Stomach (tissue), 9 donors: ENCODE results near the gene DOCK2. TPM values are rescaled to one million over a fixed set of nuclear protein-coding genes. Genes with fewer than 3 reads are reported as not detected.

Experiments used
- DNase-seq, 2 donors: peaks; one replicate each; pipeline versions ENCODE4 v3.0.0 to v3.0.0-alpha.2; 2013 to 2019
- H3K27ac ChIP-seq, 5 donors: fragments of 200-600 bp in 4 of 5; sonication (generic) in 4 of 5; one replicate each; pipeline ENCODE4 v1.5.1; 2013 to 2019; ENCODE audit warnings: mild to moderate bottlenecking in 1 of 5, moderate library complexity in 1 of 5
- H3K27me3 ChIP-seq, 3 donors: fragments of 200-600 bp; sonication (generic); one replicate each; pipeline ENCODE4 v1.5.1; 2017 to 2019; ENCODE audit warnings: mixed run types in 1 of 3
- H3K36me3 ChIP-seq, 4 donors: fragments of 200-600 bp; sonication (generic); 1 replicate in 3 of 4; 2 replicates in 1 of 4; pipeline ENCODE4 v1.5.1; 2016 to 2019
- H3K4me1 ChIP-seq, 4 donors: fragments of 200-600 bp; sonication (generic); one replicate each; pipeline ENCODE4 v1.5.1; 2016 to 2019
- H3K4me3 ChIP-seq, 4 donors: fragments of 200-600 bp; sonication (generic) in 3 of 4; one replicate each; pipeline ENCODE4 v1.5.1; 2016 to 2019; ENCODE audit warnings: mild to moderate bottlenecking in 1 of 4
- H3K9me3 ChIP-seq, 4 donors: fragments of 200-600 bp; sonication (generic); one replicate each; pipeline ENCODE4 v1.5.1; 2016 to 2019
- EP300 ChIP-seq: sonication (generic); formaldehyde crosslinking; IDR thresholded peaks from one replicate; pipeline ENCODE4 v1.6.1; 2017; ENCODE audit warnings: antibody characterized with exemption
- POLR2A ChIP-seq, 4 donors: fragments of 450-650 bp; IDR thresholded peaks; one replicate each; pipeline ENCODE4 v1.6.1; 2016; ENCODE audit warnings: antibody characterized with exemption in 4 of 4, control low read depth in 2 of 4, mild to moderate bottlenecking in 1 of 4, moderate library complexity in 1 of 4
- POLR2AphosphoS5 ChIP-seq, 3 donors: sonication (generic); formaldehyde crosslinking; IDR thresholded peaks; one replicate each; pipeline ENCODE4 v1.6.1; 2016; ENCODE audit warnings: antibody characterized with exemption in 3 of 3
- WGBS, 5 donors: extraction: QIAGEN DNeasy Blood & Tissue Kit in 3 of 5; methylation state at CpG; one replicate each; pipeline versions ENCODE4 v1.1.5 to v1.1.7; 2013 to 2018; 5-methylcytosine and 5-hydroxymethylcytosine counted together
- intact Hi-C: fragments of 100-400 bp; cut with DNase I; formaldehyde crosslinking; loops from one replicate; pipeline ENCODE4 v1.15.1; 2023; ENCODE audit warnings: low total_unique reads
- polyA plus RNA-seq, 3 donors: library from polyadenylated mRNA; stranded (reverse); fragments of 200-250 nt; gene quantifications; one replicate each; pipeline ENCODE4 v1.2.3, GENCODE V29; 2013
- total RNA-seq, 5 donors: library from RNA; depleted of rRNA; stranded (reverse); fragments of >200 nt; gene quantifications; one replicate each; pipeline versions ENCODE4 v1.1.0 to v1.2.3, GENCODE V29; 2014 to 2016
- TF ChIP-seq, protein P1 (sequence below), 7 experiments: fragments of 450-650 bp in 4 of 7; fragments of 200-600 bp in 3 of 7; sonication (generic) in 3 of 7; IDR thresholded peaks; one replicate each; pipeline ENCODE4 v1.5.1; 2016 to 2019; ENCODE audit warnings: antibody characterized with exemption in 7 of 7, control low read depth in 2 of 7, mild to moderate bottlenecking in 1 of 7
- donor health status: healthy with polysubstance abuse.
- donor health status: Bipolar disorder and iron deficiency.
- donor health status: healthy.

The DOCK2 gene
- total and polyA plus RNA-seq, 8 donors = 2.1 to 50.2 (median 8.5) TPM

DNA sequence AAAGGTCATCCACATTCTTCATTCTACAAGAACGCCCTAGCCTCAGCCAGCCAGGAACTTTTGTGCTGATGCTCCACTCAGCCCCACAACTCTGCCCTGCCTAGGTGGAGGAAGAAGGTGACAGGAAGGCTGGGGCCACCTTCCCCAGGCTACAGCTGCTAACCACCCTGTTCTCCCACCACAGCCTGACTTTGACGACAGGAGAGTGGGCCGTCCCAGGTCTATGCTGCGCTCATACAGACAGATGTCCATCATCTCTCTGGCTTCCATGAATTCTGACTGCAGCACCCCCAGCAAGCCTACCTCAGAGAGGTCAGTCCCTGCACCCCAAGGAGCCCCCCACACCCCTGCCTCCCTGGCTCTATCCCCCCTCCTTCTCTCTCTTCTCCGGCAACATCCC lies 440.5 kb downstream of the DOCK2 start:
- Histone ChIP-seq H3K36me3 (peaks cover 0 to 43% (median 19%) of the 10 kb centered on the region in 4 donors), H3K4me3 (no peak overlapping the region), H3K27ac (no peak overlapping the region), H3K4me1 (no peaks in the 10 kb centered on the region), H3K27me3 (no peaks in the 10 kb centered on the region), H3K9me3 (no peaks in the 10 kb centered on the region)
- DNase-seq = no peak
- intact Hi-C loops = no loop called here
- WGBS, 5 donors = 84 to 96% (median 88%) methylated on average over 5 of the region's 5 CpGs
- TF ChIP-seq POLR2A (IDR thresholded peaks at IDR 0.05) (no peak), EP300 (no peak), POLR2AphosphoS5 (IDR thresholded peaks at IDR 0.05) (no peak)
- TF ChIP-seq, protein P1, sequence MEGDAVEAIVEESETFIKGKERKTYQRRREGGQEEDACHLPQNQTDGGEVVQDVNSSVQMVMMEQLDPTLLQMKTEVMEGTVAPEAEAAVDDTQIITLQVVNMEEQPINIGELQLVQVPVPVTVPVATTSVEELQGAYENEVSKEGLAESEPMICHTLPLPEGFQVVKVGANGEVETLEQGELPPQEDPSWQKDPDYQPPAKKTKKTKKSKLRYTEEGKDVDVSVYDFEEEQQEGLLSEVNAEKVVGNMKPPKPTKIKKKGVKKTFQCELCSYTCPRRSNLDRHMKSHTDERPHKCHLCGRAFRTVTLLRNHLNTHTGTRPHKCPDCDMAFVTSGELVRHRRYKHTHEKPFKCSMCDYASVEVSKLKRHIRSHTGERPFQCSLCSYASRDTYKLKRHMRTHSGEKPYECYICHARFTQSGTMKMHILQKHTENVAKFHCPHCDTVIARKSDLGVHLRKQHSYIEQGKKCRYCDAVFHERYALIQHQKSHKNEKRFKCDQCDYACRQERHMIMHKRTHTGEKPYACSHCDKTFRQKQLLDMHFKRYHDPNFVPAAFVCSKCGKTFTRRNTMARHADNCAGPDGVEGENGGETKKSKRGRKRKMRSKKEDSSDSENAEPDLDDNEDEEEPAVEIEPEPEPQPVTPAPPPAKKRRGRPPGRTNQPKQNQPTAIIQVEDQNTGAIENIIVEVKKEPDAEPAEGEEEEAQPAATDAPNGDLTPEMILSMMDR (IDR thresholded peaks at IDR 0.05) = no peak

DNA sequence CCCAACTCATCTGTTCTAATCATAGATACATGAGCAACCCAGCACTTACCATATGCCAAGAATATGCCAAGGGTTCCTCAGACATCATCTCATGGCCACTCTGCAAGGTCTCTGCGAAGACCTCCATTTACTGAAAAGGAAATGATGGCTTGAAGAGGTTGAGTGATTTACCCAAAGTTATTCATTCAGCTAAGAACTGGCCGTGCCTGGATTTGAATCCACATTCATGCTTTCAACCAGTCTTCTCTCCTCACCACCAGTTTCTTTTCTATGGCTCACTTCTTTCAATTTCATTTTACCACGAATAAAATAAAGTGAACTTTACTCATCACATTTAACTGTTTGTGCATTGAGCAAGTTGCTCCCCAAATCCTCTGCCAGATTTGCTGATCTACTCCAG lies 441.4 kb downstream of the DOCK2 start:
- Histone ChIP-seq H3K4me1 (no peaks in the 10 kb centered on the region), H3K27me3 (peaks cover 0 to 2% (median 0%) of the 10 kb centered on the region in 3 donors), H3K27ac (no peak overlapping the region), H3K36me3 (peaks cover 0 to 44% (median 23%) of the 10 kb centered on the region in 4 donors), H3K9me3 (no peaks in the 10 kb centered on the region), H3K4me3 (no peak overlapping the region)
- intact Hi-C loops = no loop called here
- no peak for DNase-seq
- TF ChIP-seq POLR2A (IDR thresholded peaks at IDR 0.05) (no peak), EP300 (no peak), POLR2AphosphoS5 (IDR thresholded peaks at IDR 0.05) (no peak)
- TF ChIP-seq, protein P1 (IDR thresholded peaks at IDR 0.05) = no peak
- 72 to 79% (median 75%) methylated on average over 3 of the region's 3 CpGs for WGBS, 5 donors

DNA sequence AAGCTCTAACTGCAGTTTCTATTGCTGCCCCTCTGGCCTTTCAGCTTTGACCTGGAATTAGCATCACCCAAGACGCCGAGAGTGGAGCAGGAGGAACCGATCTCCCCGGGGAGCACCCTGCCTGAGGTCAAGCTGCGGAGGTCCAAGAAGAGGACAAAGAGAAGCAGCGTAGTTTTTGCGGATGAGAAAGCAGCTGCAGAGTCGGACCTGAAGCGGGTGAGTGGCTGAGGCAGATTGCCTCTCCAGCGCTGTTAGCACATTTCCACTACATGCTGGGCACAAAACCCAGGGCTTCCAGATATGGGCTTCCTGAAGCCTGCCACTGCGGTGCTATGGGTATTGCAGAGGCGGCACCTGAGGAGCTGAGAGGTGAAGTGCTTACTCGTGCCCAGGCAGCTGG lies 441.9 kb downstream of the DOCK2 start:
- H3K4me3 ChIP-seq = no peak overlapping the region
- H3K27ac ChIP-seq = no peak overlapping the region
- TF ChIP-seq POLR2A (IDR thresholded peaks at IDR 0.05) (no peak), EP300 (no peak), POLR2AphosphoS5 (IDR thresholded peaks at IDR 0.05) (no peak)
- TF ChIP-seq, protein P1 (IDR thresholded peaks at IDR 0.05) = no peak
- peaks cover 0 to 5% (median 0%) of the 10 kb centered on the region in 3 donors for H3K27me3 ChIP-seq
- no peak for DNase-seq
- 88 to 90% (median 89%) methylated on average over 13 of the region's 13 CpGs for WGBS, 5 donors
- peaks cover 0 to 44% (median 23%) of the 10 kb centered on the region in 4 donors for H3K36me3 ChIP-seq
- no peaks in the 10 kb centered on the region for H3K9me3 ChIP-seq
- intact Hi-C loops = no loop called here
- H3K4me1 ChIP-seq = no peaks in the 10 kb centered on the region

GRCh38 chr5:170080217-170080616 lies 443.1 kb downstream of the DOCK2 start:
- no peaks in the 10 kb centered on the region for H3K9me3 ChIP-seq
- intact Hi-C loops = no loop called here
- DNase-seq = peak in 1 of 2 donors; percentile 14
- 92 to 100% (median 96%) methylated on average over 1 of the region's 1 CpG for WGBS, 5 donors
- H3K27me3 ChIP-seq = peaks cover 0 to 5% (median 0%) of the 10 kb centered on the region in 3 donors
- peaks cover 0 to 44% (median 23%) of the 10 kb centered on the region in 4 donors for H3K36me3 ChIP-seq
- no peak overlapping the region for H3K4me3 ChIP-seq
- TF ChIP-seq POLR2A (IDR thresholded peaks at IDR 0.05) (no peak), EP300 (no peak), POLR2AphosphoS5 (IDR thresholded peaks at IDR 0.05) (no peak)
- TF ChIP-seq, protein P1 (IDR thresholded peaks at IDR 0.05) = no peak
- no peaks in the 10 kb centered on the region for H3K4me1 ChIP-seq
- H3K27ac ChIP-seq = no peak overlapping the region
